Measurements from ENCODE around the gene CPT2. TPM values are rescaled to one million over a fixed set of nuclear protein-coding genes. Genes with fewer than 3 reads are reported as not detected.

The CPT2 gene
- total RNA-seq, 6 experiments from 2014 or later: 12.0 to 14.4 (median 12.7) TPM

GRCh38 chr1:53155534-53155933 lies 41.1 kb upstream of the CPT2 start:
- no peaks in the 10 kb centered on the region for H3K36me3 Mint-ChIP-seq (ENCODE audit: low read depth)

GRCh38 chr1:53155945-53156344 lies 40.7 kb upstream of the CPT2 start:
- no peak for DNase-seq
- TF ChIP-seq CTCF (IDR thresholded peaks at IDR 0.05): no peak
- Mint-ChIP-seq H3K27me3 (ENCODE audit: insufficient read depth) (no peaks in the 10 kb centered on the region; the same call in none of the 2 replicates), H3K4me3 (no peak overlapping the region), H3K27ac (no peak overlapping the region), H3K36me3 (ENCODE audit: low read depth) (no peaks in the 10 kb centered on the region), H3K9me3 (no peaks in the 10 kb centered on the region), H3K4me1 (ENCODE audit: low read depth) (no peaks in the 10 kb centered on the region)

More at GRCh38 chr1:53155534-53155933, 41.1 kb upstream of the CPT2 start:
- DNase-seq: no peak
- Mint-ChIP-seq H3K4me1 (ENCODE audit: low read depth) (no peaks in the 10 kb centered on the region), H3K4me3 (no peak overlapping the region), H3K27ac (no peak overlapping the region), H3K27me3 (ENCODE audit: insufficient read depth) (no peaks in the 10 kb centered on the region; the same call in none of the 2 replicates), H3K9me3 (no peaks in the 10 kb centered on the region)
- no peak for TF ChIP-seq CTCF (IDR thresholded peaks at IDR 0.05)

GRCh38 chr1:53156783-53157182 lies 39.8 kb upstream of the CPT2 start:
- no peak for DNase-seq
- Mint-ChIP-seq H3K4me1 (ENCODE audit: low read depth) (no peaks in the 10 kb centered on the region), H3K27me3 (ENCODE audit: insufficient read depth) (no peaks in the 10 kb centered on the region; the same call in none of the 2 replicates)

GRCh38 chr1:53158900-53159299 lies 37.7 kb upstream of the CPT2 start:
- Mint-ChIP-seq H3K4me3 (no peak overlapping the region), H3K9me3 (no peaks in the 10 kb centered on the region), H3K27me3 (ENCODE audit: insufficient read depth) (no peaks in the 10 kb centered on the region; the same call in none of the 2 replicates), H3K36me3 (ENCODE audit: low read depth) (no peaks in the 10 kb centered on the region), H3K27ac (no peak overlapping the region), H3K4me1 (ENCODE audit: low read depth) (peaks cover 5% of the 10 kb centered on the region; the same call in 1 of the 2 replicates)
- no peak for TF ChIP-seq CTCF (IDR thresholded peaks at IDR 0.05)
- no peak for DNase-seq

More at GRCh38 chr1:53156783-53157182, 39.8 kb upstream of the CPT2 start:
- Mint-ChIP-seq H3K27ac (no peak overlapping the region), H3K4me3 (no peak overlapping the region), H3K9me3 (no peaks in the 10 kb centered on the region), H3K36me3 (ENCODE audit: low read depth) (no peaks in the 10 kb centered on the region)
- TF ChIP-seq CTCF (IDR thresholded peaks at IDR 0.05): no peak

- Mint-ChIP-seq H3K4me3 (no peak overlapping the region), H3K27ac (no peak overlapping the region), H3K36me3 (ENCODE audit: low read depth) (no peaks in the 10 kb centered on the region), H3K27me3 (ENCODE audit: insufficient read depth) (peaks cover 2% of the 10 kb centered on the region), H3K4me1 (ENCODE audit: low read depth) (peaks cover 5% of the 10 kb centered on the region; the same call in 1 of the 2 replicates), H3K9me3 (no peaks in the 10 kb centered on the region)
- DNase-seq: no peak
- no peak for TF ChIP-seq CTCF (IDR thresholded peaks at IDR 0.05)
Measured at GRCh38 chr1:53160924-53161378, 35.7 kb upstream of the CPT2 start.
